Inflammatory macrophage treated with lipopolysaccharide for 1 hour (primary cell): Measurements from ENCODE around the gene MRPL23.
A peak's percentile ranks its signal among the peaks of the same experiment; 100 is the strongest.

Experiments used
- DNase-seq, 2 donors: peaks; one replicate each; pipeline ENCODE4 v3.0.0-alpha.2; 2020 to 2022

The MRPL23 gene

GRCh38 chr11:1946812-1947484 is at the start of gene MRPL23:
MRPL23 (plus strand) TSS chr11:1947332; CDS start chr11:1947363, 31 bp downstream.
- DNase-seq: no peak

- no peak for DNase-seq
Measured at GRCh38 chr11:1899090-1899489, 48.0 kb upstream of the MRPL23 start.

DNA sequence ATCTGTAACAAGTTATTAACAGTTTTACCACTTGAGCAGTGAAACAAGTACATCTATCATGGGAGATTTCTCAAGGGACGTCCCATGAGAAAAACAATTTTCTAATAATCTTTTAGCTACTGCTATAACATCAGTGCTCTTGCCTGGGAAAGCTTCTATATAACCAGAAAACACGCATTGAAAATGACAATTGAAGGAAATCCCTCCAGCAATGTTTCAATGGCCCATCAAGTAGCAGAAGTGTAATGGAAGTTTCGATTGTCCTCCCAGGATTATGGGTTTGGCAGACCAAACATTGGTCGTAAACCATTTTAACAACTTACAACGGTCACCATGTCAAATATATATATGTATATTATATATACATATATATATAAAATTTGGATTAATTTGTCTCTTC is 47.4 kb upstream of the MRPL23 start:
- DNase-seq: no peak

GRCh38 chr11:1906181-1906580 is 41.0 kb upstream of the MRPL23 start:
- DNase-seq: no peak

GRCh38 chr11:1906611-1907423 is 40.3 kb upstream of the MRPL23 start:
- DNase-seq: no peak

DNA sequence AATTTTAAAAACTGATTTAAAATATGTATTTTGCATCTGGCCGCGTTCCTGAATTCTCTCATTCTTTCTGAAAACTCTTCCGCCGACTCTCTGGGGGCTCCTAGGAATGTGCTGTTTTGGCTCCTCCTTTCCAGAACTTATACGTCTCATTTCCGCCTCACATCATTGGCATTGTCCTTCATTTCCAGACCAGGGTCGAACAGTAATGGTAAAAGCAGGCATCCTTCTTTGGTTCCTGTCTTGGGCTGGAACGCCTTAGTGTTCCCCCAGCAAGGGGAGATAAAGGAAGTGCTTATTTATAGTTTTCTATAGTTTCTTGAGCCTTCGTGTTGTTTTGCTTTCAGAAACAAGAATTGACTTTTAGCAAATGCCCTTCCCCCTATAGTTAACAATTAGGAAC is 38.5 kb upstream of the MRPL23 start:
- no peak for DNase-seq

GRCh38 chr11:1909524-1909923 is 37.6 kb upstream of the MRPL23 start:
- DNase-seq: no peak

- peak; percentile 33 to 54 for DNase-seq
Measured at GRCh38 chr11:1912289-1912878, 34.7 kb upstream of the MRPL23 start.

- DNase-seq: no peak
Measured at GRCh38 chr11:1913271-1914060, 33.7 kb upstream of the MRPL23 start.

DNA sequence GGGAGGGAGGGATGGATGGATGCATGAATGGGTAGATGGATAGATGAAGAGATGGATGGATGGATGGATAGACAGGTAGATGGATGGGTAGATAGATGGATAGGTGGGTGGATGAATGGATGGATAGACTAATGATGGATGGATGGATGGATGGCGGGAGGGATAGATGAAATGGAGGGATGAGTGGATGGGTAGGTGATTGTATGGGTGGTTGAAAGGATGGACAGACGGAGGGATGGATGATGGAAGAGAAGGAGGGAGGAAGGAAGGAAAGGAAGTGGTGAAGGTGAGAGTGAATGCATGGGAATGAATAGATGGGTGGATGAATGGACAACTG is 31.4 kb upstream of the MRPL23 start:
- no peak for DNase-seq

DNA sequence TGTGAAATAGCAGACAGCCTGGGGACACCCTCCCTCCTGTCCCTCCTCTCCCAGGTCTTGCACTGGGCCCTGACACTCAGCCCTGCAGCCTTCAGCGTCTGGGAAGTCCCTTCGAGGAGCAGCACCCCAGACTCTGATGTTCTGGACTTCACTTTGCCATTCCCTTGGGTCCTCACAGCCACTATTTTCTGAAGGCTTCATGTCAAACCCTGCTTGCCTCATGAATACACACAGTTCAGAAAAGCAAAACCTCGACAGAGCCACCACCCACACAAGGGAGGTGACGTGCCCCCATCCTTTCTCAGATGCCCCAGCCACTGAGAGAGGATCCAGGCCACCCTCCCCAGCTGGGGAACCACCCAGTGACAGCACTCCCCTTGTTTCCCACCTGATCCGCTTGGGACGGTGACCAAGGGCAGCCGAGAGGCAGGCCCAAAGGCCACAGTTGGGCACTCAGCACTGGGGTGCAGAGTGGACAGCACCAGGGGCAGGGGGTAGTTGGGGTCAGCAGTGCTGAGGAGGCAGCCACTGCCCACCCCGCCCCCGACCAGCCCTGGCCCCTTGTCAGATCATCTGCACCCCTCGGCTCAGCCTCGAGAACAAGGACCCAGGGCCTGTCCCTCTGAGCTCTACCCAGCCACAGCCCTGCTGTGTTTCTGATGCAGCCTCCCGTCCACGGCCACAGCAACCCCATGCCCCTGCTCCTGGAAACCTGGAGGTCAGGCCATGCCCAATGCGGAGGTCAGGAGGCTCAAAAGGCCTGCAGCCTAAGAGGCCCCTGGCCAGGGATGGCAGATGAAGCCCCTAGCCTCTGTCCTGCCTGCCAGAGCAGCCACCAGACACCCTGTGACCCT is 30.8 kb upstream of the MRPL23 start:
- DNase-seq: no peak

GRCh38 chr11:1916986-1917522 is 30.1 kb upstream of the MRPL23 start:
- no peak for DNase-seq

GRCh38 chr11:1917523-1918435 is 29.4 kb upstream of the MRPL23 start:
- DNase-seq: no peak

DNA sequence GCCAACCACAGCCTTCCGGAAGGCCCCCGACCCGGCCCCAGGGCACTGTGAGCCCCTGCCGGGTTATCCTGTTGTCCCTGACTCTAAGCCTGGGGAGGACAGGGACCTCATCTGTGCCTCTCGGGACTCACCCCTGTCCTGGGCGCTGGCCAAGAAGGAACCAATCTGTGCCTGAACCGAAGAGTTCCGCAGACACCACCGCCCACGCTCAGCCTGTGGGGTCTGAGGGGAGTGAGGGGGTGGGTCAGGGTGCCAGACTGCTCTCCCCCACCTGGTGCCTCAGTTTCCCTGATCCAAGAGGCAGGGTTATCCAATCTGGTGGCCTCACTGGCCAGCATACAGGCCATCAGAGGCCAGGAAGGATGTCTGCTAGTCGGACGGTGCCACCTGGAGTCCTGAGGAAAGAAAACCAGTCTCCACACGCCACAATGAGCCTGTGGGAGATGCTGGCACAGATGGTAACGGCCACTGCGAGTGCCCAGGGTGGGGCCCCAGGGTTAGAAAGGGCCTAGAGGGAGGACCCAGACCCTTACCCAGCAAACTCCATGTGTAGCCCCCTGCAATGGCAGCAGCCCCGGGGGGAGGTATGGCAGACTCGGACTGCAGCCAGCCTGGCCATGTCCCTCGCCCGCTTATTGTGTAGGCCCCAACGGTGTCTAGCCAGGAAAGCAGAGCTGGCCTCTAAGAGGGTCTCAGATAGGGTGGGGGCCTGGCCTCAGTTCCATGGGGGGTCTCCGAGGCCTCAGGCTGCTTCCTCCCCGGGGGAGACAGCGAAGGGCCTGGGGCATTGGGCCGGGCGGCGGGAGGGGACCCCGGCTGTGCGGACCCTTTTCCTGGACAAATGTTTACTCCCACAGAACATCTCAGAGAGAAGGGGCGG is 28.5 kb upstream of the MRPL23 start:
- no peak for DNase-seq

DNA sequence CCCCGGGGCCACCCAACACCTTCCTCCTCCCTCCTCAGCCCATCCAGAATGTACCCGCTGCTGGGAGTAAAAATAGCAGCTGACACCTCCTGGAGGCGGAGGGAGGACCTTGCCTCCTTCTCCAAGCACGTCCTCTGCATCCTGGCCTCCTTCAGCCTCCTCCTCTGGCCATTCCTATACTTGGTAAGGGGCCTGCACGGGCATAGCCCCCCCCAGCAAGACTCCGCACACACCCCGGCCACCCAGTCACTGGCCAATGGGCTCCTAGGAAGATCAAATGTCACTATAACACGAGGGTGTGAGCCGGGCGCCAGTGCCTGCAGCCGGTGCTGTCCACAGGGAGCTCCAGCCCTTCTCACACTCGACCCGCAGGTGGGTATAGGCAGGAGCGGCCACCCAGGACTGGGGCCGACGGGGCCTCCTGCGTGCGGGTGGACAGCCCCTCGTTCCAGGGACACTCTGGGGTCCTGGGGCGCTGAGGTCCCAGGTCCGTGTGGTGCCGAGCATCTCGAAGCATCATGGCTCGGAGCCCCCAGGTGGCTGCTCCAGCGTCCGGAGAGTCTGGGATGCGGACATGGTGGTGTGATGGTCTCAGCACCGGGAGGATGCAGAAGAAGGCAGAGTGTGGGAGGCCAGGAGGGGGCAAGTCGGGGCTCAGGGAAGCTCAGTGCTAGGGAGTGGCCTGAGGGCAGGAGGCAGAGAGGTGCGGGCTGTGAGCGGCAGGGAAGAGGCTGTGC is 27.6 kb upstream of the MRPL23 start, which contains the start of gene TNNT3:
Gene TNNT3 (plus strand): TSS at position 313 of the 737 bp plus-strand sequence. CDS start 3,172 bp downstream, outside the sequence.
- no peak for DNase-seq

- DNase-seq: no peak
Measured at GRCh38 chr11:1920128-1920908, 26.8 kb upstream of the MRPL23 start.

GRCh38 chr11:1920909-1921573 is 26.1 kb upstream of the MRPL23 start:
- no peak for DNase-seq
